GM19099 (cell line): ENCODE measurements around the gene CHCHD3.

Source experiments
- POLR2A ChIP-seq: IDR thresholded peaks from 3 replicates; pipeline ENCODE4 v1.6.1; 2011; ENCODE audit warnings: low read depth; ENCODE audit not compliant: insufficient read length; ENCODE audit errors: extremely low read depth

Gene CHCHD3

DNA sequence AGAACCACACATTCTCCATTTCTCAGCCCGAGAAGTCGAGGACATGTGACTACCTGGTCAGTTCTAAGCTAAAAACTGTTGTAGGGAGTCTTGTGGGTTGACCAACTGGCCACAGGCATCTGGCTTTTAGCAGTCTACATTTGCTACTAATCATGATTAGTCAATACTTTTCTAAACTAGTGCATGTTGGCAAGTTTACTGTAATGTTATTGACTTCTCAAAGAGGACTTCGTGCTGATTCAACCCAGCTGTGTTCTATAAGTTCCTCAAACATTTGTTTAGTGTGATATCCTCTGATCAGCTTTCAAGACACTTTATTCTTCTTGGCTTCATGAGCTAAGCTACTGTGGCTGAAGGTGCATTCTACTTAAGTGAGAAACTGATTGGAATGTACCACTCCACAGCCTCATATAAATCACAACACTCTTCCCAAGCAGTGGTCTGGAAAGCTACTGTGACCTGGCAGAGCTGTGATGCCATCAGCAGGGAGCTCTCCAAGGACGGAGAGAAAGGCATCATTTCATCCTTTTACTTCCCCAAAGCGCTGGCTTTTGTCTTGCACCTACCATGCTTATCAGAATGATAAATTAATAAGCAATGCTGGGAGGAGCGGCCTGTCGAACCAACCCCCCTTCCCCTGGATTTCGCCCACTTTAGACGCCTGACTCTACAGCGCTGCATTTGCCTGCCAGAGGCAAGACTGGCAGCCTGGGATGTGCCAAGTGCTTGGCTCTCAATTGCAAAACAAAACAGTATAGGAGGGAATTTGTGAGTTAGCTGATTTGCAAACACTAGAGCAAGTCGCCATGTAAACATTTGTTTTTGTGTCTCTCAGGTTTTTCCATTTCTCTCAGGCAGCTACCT lies 298.9 kb downstream of the CHCHD3 start:
- TF ChIP-seq POLR2A = no peak

DNA sequence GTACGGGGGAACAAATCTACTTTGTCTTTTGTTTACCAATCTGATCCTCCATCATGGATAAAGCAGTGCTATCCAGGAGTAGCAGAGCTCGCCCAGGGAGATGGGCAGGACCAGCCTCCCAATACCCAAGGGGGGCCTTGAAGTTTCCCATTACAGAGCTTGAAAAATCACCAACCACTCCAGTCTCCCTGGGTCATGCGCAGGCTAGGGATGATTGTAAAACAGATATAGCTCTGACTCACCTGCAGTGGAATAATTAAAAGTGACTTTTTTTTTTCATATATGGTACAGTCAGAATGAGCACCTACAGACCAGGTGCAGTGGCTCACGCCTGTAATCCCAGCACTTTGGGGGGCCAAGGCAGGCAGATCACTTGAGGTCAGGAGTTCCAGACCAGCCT lies 301.1 kb downstream of the CHCHD3 start:
- TF ChIP-seq POLR2A = no peak

DNA sequence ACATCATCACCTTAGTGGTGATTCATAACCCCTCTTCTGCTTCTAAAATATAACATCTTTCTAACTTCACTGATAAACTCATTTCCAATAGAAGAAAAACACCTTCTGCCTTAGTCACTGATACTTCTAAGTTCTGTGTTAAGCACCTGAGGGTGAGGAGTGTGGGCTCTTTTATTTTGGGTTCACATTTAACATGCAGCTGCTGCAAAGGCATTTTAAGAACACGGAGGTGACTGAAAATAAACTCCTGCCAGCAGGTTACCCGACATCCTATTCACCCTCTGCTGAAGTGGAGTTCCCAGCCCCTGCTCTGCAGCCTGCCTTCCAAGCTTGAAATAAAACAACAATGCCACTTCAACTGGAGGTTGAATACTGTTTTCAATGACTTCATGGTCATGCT lies 302.7 kb downstream of the CHCHD3 start:
- no peak for TF ChIP-seq POLR2A

DNA sequence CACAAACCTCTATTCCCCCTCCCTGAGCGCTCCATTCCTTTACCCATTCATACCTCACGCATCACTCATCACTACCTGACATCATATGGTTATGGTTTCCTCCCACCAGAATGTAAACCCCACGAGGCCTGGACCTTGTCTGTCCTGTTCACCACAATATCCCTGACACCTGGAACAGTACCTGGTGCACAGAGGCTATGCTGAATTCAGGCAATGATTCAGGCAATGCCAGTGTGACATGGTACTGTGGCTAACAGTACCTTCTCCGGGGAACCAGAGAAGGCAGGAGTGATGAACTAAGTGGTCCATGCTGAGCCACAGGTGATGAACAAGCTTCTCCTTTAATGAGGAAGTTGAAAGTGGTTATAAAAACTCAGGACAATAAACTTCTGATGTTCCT lies 303.1 kb downstream of the CHCHD3 start:
- no peak for TF ChIP-seq POLR2A

DNA sequence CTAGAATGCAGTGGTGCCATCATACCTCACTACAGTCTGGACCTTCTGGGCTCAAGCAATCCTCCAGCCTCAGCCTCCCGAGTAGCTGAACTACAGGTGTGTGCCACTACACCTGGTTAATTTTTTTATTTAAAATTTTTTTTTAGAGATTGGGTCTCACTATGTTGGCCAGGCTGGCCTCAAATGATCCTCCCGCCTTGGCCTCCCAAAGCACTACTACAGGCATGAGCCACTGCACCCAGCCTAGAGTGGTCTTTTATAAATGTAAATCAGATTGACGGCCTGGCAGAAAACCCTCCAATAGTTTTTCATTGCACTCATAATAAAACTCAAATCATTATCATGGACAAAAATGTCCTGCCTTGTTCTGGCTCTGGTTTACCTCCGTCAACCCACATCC lies 303.9 kb downstream of the CHCHD3 start:
- no peak for TF ChIP-seq POLR2A

DNA sequence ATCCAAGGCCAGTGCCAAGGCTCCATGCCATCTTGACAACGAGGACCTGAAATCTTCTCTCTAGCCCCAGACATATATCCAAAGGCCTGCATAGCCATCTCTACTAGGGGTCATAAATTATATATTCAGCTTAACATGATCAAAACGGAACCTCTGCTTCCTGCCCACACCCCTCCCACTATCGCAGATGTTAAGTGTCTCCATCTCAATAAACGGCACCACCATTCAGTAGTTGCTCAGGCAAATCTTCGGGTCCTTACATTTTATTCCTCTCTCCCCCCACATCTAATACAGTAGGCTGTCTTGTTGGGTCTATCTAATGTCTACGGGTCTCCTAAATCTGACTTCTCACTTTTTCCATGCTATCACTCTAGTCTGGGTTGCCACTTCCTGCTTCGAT lies 304.5 kb downstream of the CHCHD3 start:
- no peak for TF ChIP-seq POLR2A

DNA sequence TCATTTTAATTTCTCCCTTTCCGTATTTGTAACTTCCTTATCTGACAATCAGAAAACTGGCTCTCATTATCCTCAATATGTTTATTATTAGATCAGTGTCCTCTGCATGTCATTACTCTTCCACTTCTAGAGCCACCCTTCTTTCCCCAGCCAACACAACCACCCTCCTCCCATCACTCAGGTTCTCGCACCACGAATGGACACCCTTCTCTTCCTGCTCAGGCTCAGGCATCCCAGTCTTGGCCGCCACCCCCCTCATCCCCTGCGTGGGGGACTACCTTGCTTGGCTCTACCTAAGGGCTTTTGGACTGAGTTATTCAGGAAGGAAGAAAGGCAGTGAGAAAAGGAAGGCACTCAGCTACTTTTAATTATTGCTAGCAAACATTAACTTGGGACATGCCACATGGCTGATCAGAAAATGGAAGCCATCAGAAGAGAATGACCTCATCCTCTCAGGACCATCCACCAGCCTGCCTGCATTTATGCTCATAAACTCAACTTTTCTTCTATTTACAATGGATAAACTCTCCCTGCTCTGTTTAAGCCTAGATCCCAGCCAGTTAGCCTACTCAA lies 305.8 kb downstream of the CHCHD3 start:
- TF ChIP-seq POLR2A = no peak

DNA sequence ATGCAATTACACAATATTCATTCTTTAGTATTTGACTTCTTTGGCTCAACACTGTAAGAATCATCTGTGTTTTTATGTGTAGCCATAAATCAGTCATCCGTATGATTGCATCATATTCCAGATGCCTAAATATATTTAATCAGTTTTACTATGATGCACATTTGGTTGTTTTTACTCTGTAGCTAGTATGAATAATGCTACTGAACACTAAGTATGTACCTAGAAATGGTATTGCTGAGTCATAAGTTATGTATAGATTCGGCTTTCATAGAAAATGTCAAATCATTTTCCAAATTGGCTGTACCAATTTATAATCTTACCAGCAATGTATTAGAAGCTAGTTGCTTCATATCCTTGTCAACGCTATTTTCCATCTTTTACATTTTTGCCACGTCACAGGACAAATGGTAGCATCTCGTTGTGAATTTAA lies 308.3 kb downstream of the CHCHD3 start:
- TF ChIP-seq POLR2A = no peak

DNA sequence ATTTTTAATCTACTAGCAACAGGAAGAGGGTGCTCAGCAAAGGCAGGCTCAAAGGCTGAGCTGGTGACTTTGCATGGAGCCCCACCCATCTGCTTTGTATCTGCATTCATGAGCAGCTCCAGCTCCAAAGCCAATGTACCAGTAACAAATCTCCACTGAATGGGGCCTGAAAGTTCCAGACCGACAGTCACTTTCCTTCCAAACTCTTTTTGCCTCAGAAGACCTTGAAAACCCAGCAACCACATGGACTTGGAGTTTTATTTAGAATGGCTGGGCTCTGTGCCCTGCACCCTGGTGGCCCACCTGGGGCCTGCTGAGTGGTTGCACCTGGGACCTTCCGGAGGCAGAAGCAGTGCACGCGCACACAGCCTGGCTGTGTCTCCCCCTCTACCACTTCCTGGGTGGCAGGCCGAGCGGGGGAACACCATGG lies 310.6 kb downstream of the CHCHD3 start:
- no peak for TF ChIP-seq POLR2A

DNA sequence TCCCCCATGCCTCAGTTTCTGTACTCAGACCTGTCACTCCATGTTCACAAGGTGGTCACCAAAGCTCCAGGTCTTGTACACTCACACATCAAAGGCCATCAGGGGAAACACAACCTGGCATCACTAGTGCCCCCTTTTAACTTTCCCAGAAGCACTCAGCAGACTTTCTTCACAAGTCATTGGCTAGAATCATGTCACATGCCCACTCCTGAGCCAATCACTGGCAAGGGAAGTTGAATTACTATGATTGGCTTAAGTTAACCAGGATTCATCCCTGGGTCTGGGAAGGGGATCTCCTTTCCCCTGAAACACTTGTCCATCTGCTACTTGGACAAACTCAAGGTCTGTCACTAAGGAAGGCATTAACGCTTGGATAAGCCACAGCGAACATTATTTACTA lies 311.8 kb downstream of the CHCHD3 start:
- TF ChIP-seq POLR2A = no peak

DNA sequence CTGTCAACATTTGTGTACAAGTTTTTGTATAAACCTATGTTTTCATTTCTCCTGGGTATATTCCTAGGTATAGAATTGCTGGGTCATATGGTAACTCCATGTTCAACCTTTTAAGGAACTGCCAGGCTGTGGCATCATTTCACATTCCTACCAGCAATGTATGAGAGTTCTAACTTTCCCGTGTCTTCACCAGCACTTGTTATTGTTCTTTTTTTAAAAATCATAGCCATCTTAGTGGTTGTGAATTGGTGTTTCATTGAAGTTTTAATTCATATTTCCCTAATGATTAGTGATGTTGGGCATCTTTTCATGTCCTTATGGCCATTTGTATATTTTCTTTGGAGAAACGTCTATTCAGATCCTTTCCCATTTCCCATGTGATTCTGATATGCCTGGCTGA lies 312.6 kb downstream of the CHCHD3 start:
- no peak for TF ChIP-seq POLR2A

DNA sequence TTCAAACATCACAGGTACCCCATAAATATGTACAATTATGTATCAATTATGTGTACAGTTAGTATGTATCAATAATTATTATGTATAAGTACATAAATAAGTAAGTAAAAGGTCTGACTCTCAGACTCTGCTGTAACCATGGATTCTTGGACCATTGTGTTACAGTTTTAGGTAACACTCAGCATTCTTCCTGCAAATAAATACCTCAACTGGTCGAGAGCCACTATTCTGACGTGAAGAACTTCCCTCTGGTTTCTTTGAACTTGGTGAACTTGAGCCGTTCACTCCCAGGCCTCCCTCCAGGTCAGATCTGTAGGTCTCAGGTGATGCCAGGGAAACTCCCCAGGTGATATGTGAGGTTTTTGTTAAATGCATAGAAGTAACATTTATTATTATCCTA lies 313.8 kb downstream of the CHCHD3 start:
- TF ChIP-seq POLR2A = no peak

DNA sequence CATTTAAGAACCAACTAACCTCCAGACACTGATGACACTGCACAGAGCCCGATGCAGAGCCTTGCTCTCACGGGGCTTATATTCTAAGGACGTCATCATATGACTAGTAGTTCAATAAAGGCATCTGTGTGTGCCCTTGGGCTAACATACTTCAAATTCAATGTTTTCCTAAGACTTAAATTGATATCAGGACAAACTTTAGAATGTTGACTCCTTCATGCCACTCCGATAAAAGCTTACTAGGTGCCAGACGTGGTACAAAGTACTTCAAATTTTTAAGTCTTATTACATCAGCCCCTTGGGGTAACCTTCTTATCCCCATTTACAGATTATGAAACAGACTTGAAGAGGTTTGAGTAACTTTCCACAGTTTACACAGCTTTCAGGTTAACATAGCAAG lies 314.5 kb downstream of the CHCHD3 start:
- no peak for TF ChIP-seq POLR2A

DNA sequence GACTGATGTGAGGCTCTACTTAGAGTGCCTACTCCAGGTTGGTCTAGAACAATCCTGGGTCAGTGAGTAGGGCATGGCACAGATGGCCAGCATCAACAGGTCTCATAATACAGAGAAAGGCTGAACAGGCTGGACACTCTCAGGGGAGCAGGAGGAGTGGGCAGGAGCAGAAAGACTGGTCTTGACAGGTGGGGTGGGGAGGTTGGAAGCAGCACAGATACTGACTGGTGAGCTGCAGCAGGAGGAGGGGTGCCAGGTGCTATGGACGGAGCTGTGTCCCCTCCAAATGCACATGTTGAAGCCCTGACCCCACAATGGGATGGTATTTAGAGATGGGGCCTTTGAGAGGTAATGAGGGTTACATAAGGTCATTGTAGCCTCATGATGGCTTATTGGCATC lies 315.2 kb downstream of the CHCHD3 start:
- TF ChIP-seq POLR2A = no peak

DNA sequence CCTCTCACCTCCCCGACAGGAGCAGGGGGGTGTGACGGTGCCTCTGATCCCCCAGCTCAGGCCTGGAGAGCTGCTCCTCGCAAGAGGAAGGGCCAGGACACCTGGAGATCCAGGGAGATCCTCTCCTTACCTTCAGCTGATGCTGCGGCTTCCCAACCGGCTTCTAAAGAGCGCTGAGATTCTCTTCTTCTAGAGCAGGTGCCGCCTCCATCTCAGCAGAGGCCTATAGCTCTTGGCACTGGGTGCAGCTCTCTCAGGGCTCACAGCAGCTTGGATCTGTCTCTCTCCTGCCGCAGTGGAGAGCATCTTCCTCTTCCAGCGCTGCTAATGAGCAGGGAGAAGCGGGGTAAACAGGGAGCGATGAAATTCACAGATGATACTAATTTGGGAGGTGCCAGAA lies 316.0 kb downstream of the CHCHD3 start:
- no peak for TF ChIP-seq POLR2A

DNA sequence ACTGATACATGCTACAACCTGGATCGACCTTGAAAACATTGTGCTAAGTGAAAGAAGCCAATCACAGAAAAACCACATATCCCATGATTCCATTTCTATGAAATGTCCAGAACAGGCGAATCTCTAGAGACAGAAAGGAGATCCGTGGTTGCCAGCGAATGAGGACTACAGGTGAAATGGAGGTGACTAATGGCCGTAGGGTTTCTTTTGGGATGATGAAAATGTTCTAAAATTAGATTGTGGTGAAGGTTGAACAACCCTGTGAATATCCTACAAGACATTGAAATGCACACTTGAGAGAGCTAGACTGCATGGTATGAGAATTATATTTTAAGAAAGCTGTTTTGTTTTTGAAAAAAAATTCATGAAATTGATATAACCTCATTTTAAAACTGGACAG lies 317.1 kb downstream of the CHCHD3 start:
- no peak for TF ChIP-seq POLR2A

DNA sequence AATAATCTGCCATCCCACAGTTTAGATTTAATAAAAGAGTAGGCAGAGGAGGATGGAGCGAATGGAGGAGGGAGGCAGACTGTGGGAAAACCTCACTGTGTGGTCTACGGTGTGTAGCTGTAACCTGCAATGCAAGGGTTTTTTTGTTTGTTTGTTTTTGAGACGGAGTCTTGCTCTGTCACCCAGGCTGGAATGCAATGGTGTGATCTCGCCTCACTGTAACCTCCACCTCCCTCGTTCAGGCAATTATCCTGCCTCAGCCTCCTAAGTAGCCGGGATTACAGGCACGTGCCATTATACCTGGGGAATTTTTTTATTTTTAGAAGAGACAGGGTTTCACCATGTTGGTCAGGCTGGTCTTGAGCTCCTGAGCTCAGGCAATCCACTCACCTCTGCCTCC lies 321.0 kb downstream of the CHCHD3 start:
- TF ChIP-seq POLR2A = no peak

DNA sequence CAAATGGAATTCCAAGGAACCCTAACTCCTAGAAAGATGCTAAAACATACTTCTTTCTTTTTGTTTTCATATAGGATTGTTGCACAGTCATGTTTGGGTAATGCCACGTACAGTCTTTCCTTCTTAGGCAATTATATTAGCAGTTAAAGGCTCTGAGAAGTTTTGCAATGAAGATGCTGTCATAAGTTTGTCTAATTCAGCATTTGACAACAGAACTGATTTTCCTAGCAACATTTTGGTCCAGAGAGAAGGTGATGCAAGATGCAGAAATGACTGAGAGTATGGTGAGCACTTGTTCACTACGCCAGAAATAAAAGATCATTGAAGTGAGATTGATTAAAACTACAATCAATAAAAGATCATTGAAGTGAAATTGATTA lies 321.7 kb downstream of the CHCHD3 start:
- TF ChIP-seq POLR2A = no peak
